Fibroblast of lung (primary cell): ENCODE measurements around the gene REPS2.

ENCODE experiments used
- CTCF ChIP-seq, 2 donors: IDR thresholded peaks in 1 of 2; conservative IDR thresholded peaks in 1 of 2; 1 replicate in 1 of 2; 2 replicates in 1 of 2; pipeline ENCODE4 v1.5.1; 2011 to 2012; ENCODE audit warnings: low read length in 2 of 2, control low read depth in 1 of 2, inconsistent platforms in 1 of 2, low read depth in 1 of 2, mild to moderate bottlenecking in 1 of 2
- EZH2 ChIP-seq: IDR thresholded peaks from 2 replicates; pipeline ENCODE4 v1.5.1; 2012; ENCODE audit warnings: low read length, control low read depth, mild to moderate bottlenecking; ENCODE audit errors: missing control alignments

GRCh38 chrX:16992445-16992844 is 46.0 kb downstream of the REPS2 start:
- no peak for TF ChIP-seq CTCF (conservative IDR thresholded peaks at IDR 0.05 in 1 of 2, IDR thresholded peaks at IDR 0.05 in 1 of 2; ENCODE audit: low read depth in 1 of 2, low read length in 2 of 2)
- no peak for TF ChIP-seq EZH2
